Fibroblast of lung (primary cell): ENCODE measurements around the gene CFB.

Experiments used
- EZH2 ChIP-seq: IDR thresholded peaks from 2 replicates; pipeline ENCODE4 v1.5.1; 2012; ENCODE audit warnings: low read length, control low read depth, mild to moderate bottlenecking; ENCODE audit errors: missing control alignments
- TF ChIP-seq, protein P1 (sequence below), 2 donors: IDR thresholded peaks in 1 of 2; conservative IDR thresholded peaks in 1 of 2; 1 replicate in 1 of 2; 2 replicates in 1 of 2; pipeline ENCODE4 v1.5.1; 2011 to 2012; ENCODE audit warnings: low read length in 2 of 2, control low read depth in 1 of 2, inconsistent platforms in 1 of 2, low read depth in 1 of 2, mild to moderate bottlenecking in 1 of 2

DNA sequence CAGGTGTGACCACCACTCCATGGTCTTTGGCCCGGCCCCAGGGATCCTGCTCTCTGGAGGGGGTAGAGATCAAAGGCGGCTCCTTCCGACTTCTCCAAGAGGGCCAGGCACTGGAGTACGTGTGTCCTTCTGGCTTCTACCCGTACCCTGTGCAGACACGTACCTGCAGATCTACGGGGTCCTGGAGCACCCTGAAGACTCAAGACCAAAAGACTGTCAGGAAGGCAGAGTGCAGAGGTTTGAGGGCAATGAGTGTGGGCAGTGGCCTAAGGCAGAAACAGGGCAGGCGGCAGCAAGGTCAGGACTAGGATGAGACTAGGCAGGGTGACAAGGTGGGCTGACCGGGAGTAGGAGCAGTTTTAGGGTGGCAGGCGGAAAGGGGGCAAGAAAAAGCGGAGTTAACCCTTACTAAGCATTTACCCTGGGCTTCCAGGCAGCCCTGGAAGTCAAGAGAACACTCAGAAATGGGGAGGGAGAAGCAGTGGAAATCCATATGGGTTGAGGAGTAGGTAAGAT, 533 bp downstream of the CFB start:
- TF ChIP-seq, protein P1, sequence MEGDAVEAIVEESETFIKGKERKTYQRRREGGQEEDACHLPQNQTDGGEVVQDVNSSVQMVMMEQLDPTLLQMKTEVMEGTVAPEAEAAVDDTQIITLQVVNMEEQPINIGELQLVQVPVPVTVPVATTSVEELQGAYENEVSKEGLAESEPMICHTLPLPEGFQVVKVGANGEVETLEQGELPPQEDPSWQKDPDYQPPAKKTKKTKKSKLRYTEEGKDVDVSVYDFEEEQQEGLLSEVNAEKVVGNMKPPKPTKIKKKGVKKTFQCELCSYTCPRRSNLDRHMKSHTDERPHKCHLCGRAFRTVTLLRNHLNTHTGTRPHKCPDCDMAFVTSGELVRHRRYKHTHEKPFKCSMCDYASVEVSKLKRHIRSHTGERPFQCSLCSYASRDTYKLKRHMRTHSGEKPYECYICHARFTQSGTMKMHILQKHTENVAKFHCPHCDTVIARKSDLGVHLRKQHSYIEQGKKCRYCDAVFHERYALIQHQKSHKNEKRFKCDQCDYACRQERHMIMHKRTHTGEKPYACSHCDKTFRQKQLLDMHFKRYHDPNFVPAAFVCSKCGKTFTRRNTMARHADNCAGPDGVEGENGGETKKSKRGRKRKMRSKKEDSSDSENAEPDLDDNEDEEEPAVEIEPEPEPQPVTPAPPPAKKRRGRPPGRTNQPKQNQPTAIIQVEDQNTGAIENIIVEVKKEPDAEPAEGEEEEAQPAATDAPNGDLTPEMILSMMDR (conservative IDR thresholded peaks at IDR 0.05 in 1 of 2, IDR thresholded peaks at IDR 0.05 in 1 of 2; ENCODE audit: low read depth in 1 of 2, low read length in 2 of 2) = no peak
- TF ChIP-seq EZH2 = no peak
